IMR-90 (cell line): ENCODE measurements around the gene DDX54.

ENCODE experiments used
- BHLHE40 ChIP-seq: fragments of 150-350 bp; IDR thresholded peaks from 2 replicates; pipeline ENCODE4 v1.6.1; 2016; ENCODE audit warnings: mild to moderate bottlenecking, low read depth, low read length
- CEBPB ChIP-seq: IDR thresholded peaks from 2 replicates; pipeline ENCODE4 v1.6.1; 2012; ENCODE audit warnings: low read depth, low read length, improper control_type of control experiment
- ELK1 ChIP-seq: fragments of 150-350 bp; IDR thresholded peaks from 2 replicates; pipeline ENCODE4 v1.6.1; 2016; ENCODE audit warnings: low read depth, mild to moderate bottlenecking, low read length, moderate library complexity, borderline replicate concordance
- MAFK ChIP-seq: IDR thresholded peaks from 2 replicates; pipeline ENCODE4 v1.6.1; 2012; ENCODE audit warnings: low read depth, low read length, improper control_type of control experiment
- MAZ ChIP-seq: IDR thresholded peaks from 2 replicates; pipeline ENCODE4 v1.6.1; 2012; ENCODE audit warnings: low read depth, mild to moderate bottlenecking, low read length, improper control_type of control experiment, moderate library complexity, borderline replicate concordance
- MXI1 ChIP-seq: IDR thresholded peaks from 2 replicates; pipeline ENCODE4 v1.6.1; 2012; ENCODE audit warnings: low read depth, mild to moderate bottlenecking, low read length, moderate library complexity, borderline replicate concordance
- POLR2A ChIP-seq: IDR thresholded peaks from 2 replicates; pipeline ENCODE4 v1.6.1; 2012; ENCODE audit warnings: mild to moderate bottlenecking, low read depth, low read length
- RAD21 ChIP-seq: IDR thresholded peaks from 2 replicates; pipeline ENCODE4 v1.6.1; 2012; ENCODE audit warnings: low read length, improper control_type of control experiment
- RCOR1 ChIP-seq: IDR thresholded peaks from 2 replicates; pipeline ENCODE4 v1.6.1; 2012; ENCODE audit warnings: mild to moderate bottlenecking, low read length, improper control_type of control experiment; ENCODE audit not compliant: insufficient replicate concordance
- RFX5 ChIP-seq: IDR thresholded peaks from 2 replicates; pipeline ENCODE4 v1.8.0; 2012; ENCODE audit warnings: low read depth, mild to moderate bottlenecking, low read length, moderate library complexity
- SMC3 ChIP-seq: fragments of 150-350 bp; IDR thresholded peaks from 2 replicates; pipeline ENCODE4 v1.6.1; 2016; ENCODE audit warnings: low read depth, mild to moderate bottlenecking, antibody characterized with exemption, low read length, moderate library complexity
- USF2 ChIP-seq: fragments of 150-350 bp; IDR thresholded peaks from 2 replicates; pipeline ENCODE4 v1.6.1; 2017; ENCODE audit warnings: mild to moderate bottlenecking, antibody characterized with exemption, low read length, low read depth
- TF ChIP-seq, protein P1 (sequence below): conservative IDR thresholded peaks from 2 replicates; pipeline ENCODE4 v1.5.1; 2012; ENCODE audit warnings: mild to moderate bottlenecking, low read depth, low read length, improper control_type of control experiment

DNA sequence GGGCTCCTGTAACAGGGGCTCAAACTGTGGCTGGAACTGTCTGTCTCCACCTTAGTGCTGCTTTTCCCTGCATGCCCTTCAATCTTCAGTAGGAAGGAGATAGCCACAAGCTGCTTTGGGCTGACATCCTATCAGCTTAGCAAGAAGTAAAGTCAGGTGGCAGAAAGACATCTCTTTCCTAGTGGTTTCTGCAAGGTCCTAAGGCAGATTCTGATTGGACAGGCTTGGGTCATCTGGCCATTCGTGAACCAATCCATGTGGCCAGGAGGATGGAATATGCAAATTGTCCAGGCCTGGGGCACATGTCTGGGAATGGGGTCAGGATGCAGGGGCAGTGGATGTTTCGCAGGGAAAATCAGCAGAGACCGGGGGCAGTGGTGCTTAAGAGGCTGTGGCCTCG, 5.5 kb upstream of the DDX54 start:
- TF ChIP-seq, protein P1, sequence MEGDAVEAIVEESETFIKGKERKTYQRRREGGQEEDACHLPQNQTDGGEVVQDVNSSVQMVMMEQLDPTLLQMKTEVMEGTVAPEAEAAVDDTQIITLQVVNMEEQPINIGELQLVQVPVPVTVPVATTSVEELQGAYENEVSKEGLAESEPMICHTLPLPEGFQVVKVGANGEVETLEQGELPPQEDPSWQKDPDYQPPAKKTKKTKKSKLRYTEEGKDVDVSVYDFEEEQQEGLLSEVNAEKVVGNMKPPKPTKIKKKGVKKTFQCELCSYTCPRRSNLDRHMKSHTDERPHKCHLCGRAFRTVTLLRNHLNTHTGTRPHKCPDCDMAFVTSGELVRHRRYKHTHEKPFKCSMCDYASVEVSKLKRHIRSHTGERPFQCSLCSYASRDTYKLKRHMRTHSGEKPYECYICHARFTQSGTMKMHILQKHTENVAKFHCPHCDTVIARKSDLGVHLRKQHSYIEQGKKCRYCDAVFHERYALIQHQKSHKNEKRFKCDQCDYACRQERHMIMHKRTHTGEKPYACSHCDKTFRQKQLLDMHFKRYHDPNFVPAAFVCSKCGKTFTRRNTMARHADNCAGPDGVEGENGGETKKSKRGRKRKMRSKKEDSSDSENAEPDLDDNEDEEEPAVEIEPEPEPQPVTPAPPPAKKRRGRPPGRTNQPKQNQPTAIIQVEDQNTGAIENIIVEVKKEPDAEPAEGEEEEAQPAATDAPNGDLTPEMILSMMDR = no peak
- TF ChIP-seq RCOR1 = no peak
- TF ChIP-seq RAD21 = no peak
- no peak for TF ChIP-seq MAFK
- no peak for TF ChIP-seq POLR2A
- TF ChIP-seq CEBPB = no peak
- no peak for TF ChIP-seq BHLHE40
- no peak for TF ChIP-seq MAZ
- no peak for TF ChIP-seq MXI1
- no peak for TF ChIP-seq ELK1
- peak; percentile 83 for TF ChIP-seq USF2
- no peak for TF ChIP-seq SMC3
- no peak for TF ChIP-seq RFX5
